HG02981 (cell line): ENCODE data around the gene EIF4E3.

Experiments
- ATAC-seq: cut with Tn5 transposase; IDR thresholded peaks from one replicate; pipeline ENCODE4 v1.9.1; 2021; ENCODE audit warnings: mild to moderate bottlenecking, moderate library complexity; ENCODE audit not compliant: unreplicated experiment

EIF4E3 gene

GRCh38 chr3:71692139-71692538 lies 33.1 kb downstream of the EIF4E3 start:
- no peak for ATAC-seq

- ATAC-seq = no peak
Measured at GRCh38 chr3:71690341-71690841, 34.8 kb downstream of the EIF4E3 start.

- ATAC-seq = no peak
Measured at GRCh38 chr3:71689291-71689690, 35.9 kb downstream of the EIF4E3 start.

GRCh38 chr3:71688121-71688520 lies 37.1 kb downstream of the EIF4E3 start:
- ATAC-seq = no peak

- no peak for ATAC-seq
Measured at GRCh38 chr3:71685686-71686085, 39.5 kb downstream of the EIF4E3 start.

- no peak for ATAC-seq
Measured at GRCh38 chr3:71684757-71685386, 40.3 kb downstream of the EIF4E3 start.

- no peak for ATAC-seq
Measured at GRCh38 chr3:71684046-71684756, 41.0 kb downstream of the EIF4E3 start.

GRCh38 chr3:71681224-71681668 lies 44.0 kb downstream of the EIF4E3 start:
- no peak for ATAC-seq

- no peak for ATAC-seq
Measured at GRCh38 chr3:71680603-71681002, 44.6 kb downstream of the EIF4E3 start.

GRCh38 chr3:71676931-71677330 lies 48.3 kb downstream of the EIF4E3 start:
- ATAC-seq = no peak

GRCh38 chr3:71673486-71673885 lies 51.7 kb downstream of the EIF4E3 start:
- no peak for ATAC-seq

GRCh38 chr3:71672807-71673206 lies 52.4 kb downstream of the EIF4E3 start:
- ATAC-seq = no peak

- ATAC-seq = no peak
Measured at GRCh38 chr3:71672340-71672739, 52.9 kb downstream of the EIF4E3 start.

GRCh38 chr3:71671216-71671845 lies 53.9 kb downstream of the EIF4E3 start:
- ATAC-seq = no peak

- ATAC-seq = no peak
Measured at GRCh38 chr3:71662568-71662967, 62.6 kb downstream of the EIF4E3 start.

GRCh38 chr3:71662056-71662455 lies 63.1 kb downstream of the EIF4E3 start:
- no peak for ATAC-seq

GRCh38 chr3:71659864-71660591 lies 65.2 kb downstream of the EIF4E3 start:
- no peak for ATAC-seq

- ATAC-seq = no peak
Measured at GRCh38 chr3:71657831-71658530, 67.2 kb downstream of the EIF4E3 start.

- no peak for ATAC-seq
Measured at GRCh38 chr3:71655061-71655460, 70.1 kb downstream of the EIF4E3 start.

GRCh38 chr3:71653414-71653807 lies 71.8 kb downstream of the EIF4E3 start:
- no peak for ATAC-seq
